ENCODE data around the gene DDX4. TPM values are rescaled to one million over a fixed set of nuclear protein-coding genes. Genes with fewer than 3 reads are reported as not detected.
"Not testable (repeated sequence)": the region's sequence is repeated elsewhere in the genome, so short reads cannot be mapped to it uniquely, and the experiment has no call there.

DDX4 gene
- polyA plus RNA-seq, 1 experiment = not detected

DNA sequence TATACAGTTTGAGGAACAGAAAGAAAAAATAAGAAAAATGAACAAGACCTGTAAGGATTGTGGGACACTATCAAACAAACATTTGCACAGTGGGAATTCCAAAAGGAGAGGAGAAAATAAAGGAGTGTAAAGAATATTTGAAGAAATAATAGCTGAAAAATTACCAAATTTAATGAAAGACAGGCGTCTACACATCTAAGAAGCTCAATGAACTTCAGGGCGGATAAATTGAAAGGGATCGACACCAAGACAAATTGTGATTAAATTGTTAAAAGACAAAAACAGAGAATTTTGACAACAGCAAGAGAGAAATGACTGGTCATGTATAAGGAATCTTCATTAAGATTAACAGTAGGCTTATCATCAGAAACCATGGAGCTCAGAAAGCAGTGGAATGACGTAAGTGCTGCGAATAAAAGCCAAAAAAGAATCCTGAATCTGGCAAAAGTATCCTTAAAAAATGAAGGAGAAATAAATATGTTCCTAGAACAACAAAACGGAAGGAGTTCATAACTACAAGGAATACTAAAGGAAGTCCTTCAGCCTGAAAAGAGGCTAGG, 22.3 kb upstream of the DDX4 start:
- 0 out of 2 replicates have a peak, but pooled peaks cover 2% of the 10 kb centered on the region for H3K9me3 ChIP-seq (ENCODE audit: control insufficient read depth, insufficient read depth, low read length)
- ChIA-PET CTCF (interaction anchor here (1.6 kb wide), 1 partner anchor 219 kb away, joined by 3 read pairs; no protein-coding TSS in a partner anchor), POLR2A (no interaction called here)
- TF ChIP-seq, protein P1, sequence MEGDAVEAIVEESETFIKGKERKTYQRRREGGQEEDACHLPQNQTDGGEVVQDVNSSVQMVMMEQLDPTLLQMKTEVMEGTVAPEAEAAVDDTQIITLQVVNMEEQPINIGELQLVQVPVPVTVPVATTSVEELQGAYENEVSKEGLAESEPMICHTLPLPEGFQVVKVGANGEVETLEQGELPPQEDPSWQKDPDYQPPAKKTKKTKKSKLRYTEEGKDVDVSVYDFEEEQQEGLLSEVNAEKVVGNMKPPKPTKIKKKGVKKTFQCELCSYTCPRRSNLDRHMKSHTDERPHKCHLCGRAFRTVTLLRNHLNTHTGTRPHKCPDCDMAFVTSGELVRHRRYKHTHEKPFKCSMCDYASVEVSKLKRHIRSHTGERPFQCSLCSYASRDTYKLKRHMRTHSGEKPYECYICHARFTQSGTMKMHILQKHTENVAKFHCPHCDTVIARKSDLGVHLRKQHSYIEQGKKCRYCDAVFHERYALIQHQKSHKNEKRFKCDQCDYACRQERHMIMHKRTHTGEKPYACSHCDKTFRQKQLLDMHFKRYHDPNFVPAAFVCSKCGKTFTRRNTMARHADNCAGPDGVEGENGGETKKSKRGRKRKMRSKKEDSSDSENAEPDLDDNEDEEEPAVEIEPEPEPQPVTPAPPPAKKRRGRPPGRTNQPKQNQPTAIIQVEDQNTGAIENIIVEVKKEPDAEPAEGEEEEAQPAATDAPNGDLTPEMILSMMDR (IDR thresholded peaks at IDR 0.05; ENCODE audit: low read depth, low read length) = no peak
- H3K27me3 ChIP-seq (ENCODE audit: control insufficient read depth, insufficient read depth, low read length) = peaks cover 3% of the 10 kb centered on the region
- H3K27ac ChIP-seq (ENCODE audit: low read depth, low read length) = no peak overlapping the region
- H3K4me3 ChIP-seq (ENCODE audit: low read depth, low read length) = no peak overlapping the region
- no peak for DNase-seq (ENCODE audit: low read depth, low spot score)

DNA sequence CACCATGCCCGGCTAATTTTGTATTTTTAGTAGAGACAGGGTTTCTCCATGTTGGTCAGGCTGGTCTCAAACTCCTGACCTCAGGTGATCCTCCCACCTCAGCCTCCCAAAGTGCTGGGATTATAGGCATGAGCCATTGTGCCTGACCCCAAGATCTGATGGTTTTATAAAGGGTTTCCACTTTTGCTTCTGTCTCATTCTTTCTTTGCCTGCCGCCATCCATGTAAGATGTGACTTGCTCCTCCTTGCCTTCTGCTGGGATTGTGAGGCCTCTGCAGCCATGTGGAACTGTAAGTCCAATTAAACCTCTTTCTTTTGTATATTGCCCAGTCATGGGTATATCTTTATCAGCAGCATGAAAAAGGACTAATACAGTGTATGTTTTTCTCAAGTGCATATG, 18.8 kb upstream of the DDX4 start:
- H3K4me3 ChIP-seq (ENCODE audit: low read depth, low read length); CTCF ChIA-PET; DNase-seq (ENCODE audit: low read depth, low spot score); H3K27ac ChIP-seq (ENCODE audit: low read depth, low read length); H3K9me3 ChIP-seq (ENCODE audit: control insufficient read depth, insufficient read depth, low read length); H3K27me3 ChIP-seq (ENCODE audit: control insufficient read depth, insufficient read depth, low read length): not testable (repeated sequence)
- POLR2A ChIA-PET = interaction anchor here (0.7 kb wide), 1 partner anchor 170 kb away, joined by 4 read pairs; no protein-coding TSS in a partner anchor

DNA sequence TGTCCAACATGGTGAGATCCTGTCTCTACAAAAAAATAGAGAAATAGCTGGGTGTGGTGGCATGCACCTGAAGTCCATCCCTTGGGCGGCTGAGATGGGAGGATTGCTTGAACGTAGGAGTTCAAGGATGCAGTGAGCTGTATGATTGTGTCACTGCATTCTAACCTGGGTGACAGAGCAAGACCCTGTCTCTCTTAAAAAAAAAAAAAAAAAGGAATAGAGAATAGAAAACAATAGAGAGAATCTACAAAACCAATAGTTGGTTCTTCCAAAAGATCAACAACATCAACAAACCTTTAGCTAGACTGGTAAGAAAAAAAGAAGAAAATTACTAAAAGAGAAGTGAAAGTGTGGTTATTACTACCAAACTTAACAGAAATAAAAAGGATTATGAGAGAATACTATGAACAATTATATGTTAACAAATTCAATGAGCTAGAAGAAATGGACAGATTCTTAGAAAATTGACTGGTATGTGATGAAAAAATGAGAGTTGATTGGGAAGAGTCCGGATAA, 17.6 kb upstream of the DDX4 start:
- POLR2A ChIA-PET = no interaction called here
- H3K9me3 ChIP-seq (ENCODE audit: control insufficient read depth, insufficient read depth, low read length) = 0 out of 2 replicates have a peak, but pooled peaks cover 2% of the 10 kb centered on the region

DNA sequence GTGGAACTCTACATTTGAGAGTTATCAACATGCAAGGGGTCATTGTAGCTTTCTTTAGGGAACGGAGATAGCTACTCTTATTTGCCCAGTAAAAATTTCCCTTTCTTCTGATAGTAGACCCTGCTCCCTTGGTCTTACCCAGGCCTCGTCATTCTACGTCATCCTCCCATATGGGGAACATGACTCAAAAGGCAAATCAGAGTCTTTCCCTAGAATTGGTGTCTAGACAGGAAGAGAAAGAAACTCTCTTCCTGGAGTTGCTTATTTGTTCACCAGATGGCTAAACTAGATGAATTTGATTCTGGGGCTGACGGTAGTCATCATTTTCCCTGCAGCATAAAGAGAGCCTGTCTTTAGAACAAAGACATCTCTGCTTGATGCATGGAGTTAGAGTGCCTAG, 13.6 kb upstream of the DDX4 start:
- ChIA-PET POLR2A (no interaction called here), CTCF (interaction anchor here (0.5 kb wide), 1 partner anchor 17 kb away, joined by 3 read pairs; no protein-coding TSS in a partner anchor)
- H3K27me3 ChIP-seq (ENCODE audit: control insufficient read depth, insufficient read depth, low read length) = peaks cover 8% of the 10 kb centered on the region
- TF ChIP-seq, protein P1 (IDR thresholded peaks at IDR 0.05; ENCODE audit: low read depth, low read length) = no peak
- no peak overlapping the region for H3K4me3 ChIP-seq (ENCODE audit: low read depth, low read length)
- H3K27ac ChIP-seq (ENCODE audit: low read depth, low read length) = no peak overlapping the region
- DNase-seq (ENCODE audit: low read depth, low spot score) = no peak
- no peaks in the 10 kb centered on the region for H3K9me3 ChIP-seq (ENCODE audit: control insufficient read depth, insufficient read depth, low read length)

More for the DNA sequence above, 17.6 kb upstream of the DDX4 start:
- TF ChIP-seq, protein P1 (IDR thresholded peaks at IDR 0.05; ENCODE audit: low read depth, low read length) = no peak
- CTCF ChIA-PET = interaction anchor here (0.7 kb wide), 1 partner anchor 271 kb away, joined by 4 read pairs; no protein-coding TSS in a partner anchor
- H3K27me3 ChIP-seq (ENCODE audit: control insufficient read depth, insufficient read depth, low read length) = peaks cover 8% of the 10 kb centered on the region
- DNase-seq (ENCODE audit: low read depth, low spot score) = no peak
- H3K4me3 ChIP-seq (ENCODE audit: low read depth, low read length) = no peak overlapping the region
- no peak overlapping the region for H3K27ac ChIP-seq (ENCODE audit: low read depth, low read length)

DNA sequence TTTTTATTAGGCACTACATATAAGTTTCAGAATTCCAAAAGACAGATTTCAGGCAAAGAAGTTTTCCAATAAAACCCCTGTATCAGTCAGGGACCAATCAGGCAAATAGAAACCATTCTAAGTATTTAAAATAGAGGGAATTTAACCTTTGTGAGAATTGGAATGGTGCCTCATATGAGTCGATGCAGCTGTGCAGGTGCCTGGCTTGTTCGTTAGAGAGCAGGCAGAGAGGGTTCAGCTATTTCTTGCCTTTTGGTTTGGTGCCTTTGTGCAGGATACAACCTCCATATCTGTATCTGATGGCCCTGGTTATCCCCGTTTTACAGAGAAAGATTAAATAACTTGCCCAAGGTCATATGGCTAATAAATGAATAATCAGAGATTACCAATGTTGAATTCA, 6.0 kb upstream of the DDX4 start:
- Histone ChIP-seq H3K9me3 (ENCODE audit: control insufficient read depth, insufficient read depth, low read length) (no peaks in the 10 kb centered on the region; the same call in 1 of the 2 replicates), H3K4me3 (ENCODE audit: low read depth, low read length) (no peak overlapping the region), H3K27ac (ENCODE audit: low read depth, low read length) (no peak overlapping the region), H3K27me3 (ENCODE audit: control insufficient read depth, insufficient read depth, low read length) (no peaks in the 10 kb centered on the region)
- ChIA-PET POLR2A (no interaction called here), CTCF (no interaction called here)
- TF ChIP-seq, protein P1 (IDR thresholded peaks at IDR 0.05; ENCODE audit: low read depth, low read length) = no peak
- no peak for DNase-seq (ENCODE audit: low read depth, low spot score)
